ENCODE results near the gene CHI3L1.

Gene CHI3L1

DNA sequence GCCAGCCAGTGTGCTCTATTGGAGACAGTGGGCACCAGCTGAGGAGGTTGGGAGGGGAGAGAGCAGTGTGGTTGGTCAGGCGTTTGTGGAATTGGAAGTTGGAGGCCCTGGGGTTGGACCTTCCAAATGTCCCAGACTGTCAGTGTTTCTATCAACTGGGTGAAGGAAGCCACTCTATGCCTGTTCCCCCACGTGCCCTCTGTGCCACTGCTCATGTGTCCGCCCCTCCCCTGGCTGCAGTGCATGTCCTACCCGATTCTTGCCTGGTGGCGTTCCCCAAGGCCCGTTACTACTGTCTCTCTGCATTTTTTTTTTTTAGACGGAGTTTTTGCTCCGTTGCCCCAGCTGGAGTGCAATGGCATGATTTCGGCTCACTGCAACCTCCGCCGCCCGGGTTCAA is 37.9 kb downstream of the CHI3L1 start:
- Mint-ChIP-seq H3K36me3 (ENCODE audit: low read depth) (no peaks in the 10 kb centered on the region), H3K9me3 (no peaks in the 10 kb centered on the region), H3K4me1 (ENCODE audit: low read depth) (no peaks in the 10 kb centered on the region), H3K27me3 (ENCODE audit: low read depth) (peaks cover 5% of the 10 kb centered on the region), H3K27ac (no peak overlapping the region), H3K4me3 (no peak overlapping the region)

DNA sequence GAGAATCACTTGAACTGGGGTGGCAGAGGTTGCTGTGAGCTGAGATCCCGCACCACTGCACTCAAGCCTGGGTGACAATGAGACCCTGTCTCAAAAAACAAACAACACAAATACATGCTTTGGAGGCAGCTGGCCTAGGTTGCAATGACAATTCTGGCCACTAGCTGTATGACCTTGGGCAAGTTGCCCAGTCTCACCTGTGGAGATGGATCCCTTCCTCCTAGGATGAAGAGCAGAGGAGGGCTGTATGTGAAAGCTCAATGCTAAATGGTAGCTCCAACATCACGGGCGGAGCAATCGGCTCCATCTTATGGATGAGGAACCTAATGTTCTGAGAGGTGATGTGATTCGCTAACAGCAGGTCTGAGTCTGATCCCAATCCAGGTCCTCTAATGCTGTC is 38.4 kb downstream of the CHI3L1 start:
- no peak overlapping the region for H3K4me3 Mint-ChIP-seq
- no peaks in the 10 kb centered on the region for H3K9me3 Mint-ChIP-seq
- peaks cover 5% of the 10 kb centered on the region for H3K27me3 Mint-ChIP-seq (ENCODE audit: low read depth)
- H3K27ac Mint-ChIP-seq = no peak overlapping the region
- H3K4me1 Mint-ChIP-seq (ENCODE audit: low read depth) = no peaks in the 10 kb centered on the region
- no peaks in the 10 kb centered on the region for H3K36me3 Mint-ChIP-seq (ENCODE audit: low read depth)

DNA sequence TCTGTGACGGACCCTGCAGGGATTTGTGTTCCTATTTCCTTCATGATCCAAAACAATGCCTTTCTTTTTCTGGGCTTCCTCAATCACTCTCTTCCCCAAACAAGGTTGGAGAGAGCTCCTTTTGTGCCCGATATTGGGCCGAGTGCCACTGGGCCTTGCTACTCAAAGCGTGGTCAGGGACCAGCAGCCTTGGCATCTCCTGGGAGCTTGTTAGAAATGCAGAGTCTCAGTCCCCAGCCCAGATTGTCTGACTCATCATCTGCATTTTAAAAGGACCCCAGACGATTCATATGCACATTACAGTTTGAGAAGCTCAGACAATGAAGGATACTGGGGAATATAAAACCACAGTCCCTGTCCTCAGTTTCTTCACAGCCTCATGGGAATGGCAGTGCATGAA is 39.1 kb downstream of the CHI3L1 start:
- no peaks in the 10 kb centered on the region for H3K4me1 Mint-ChIP-seq (ENCODE audit: low read depth)
- H3K36me3 Mint-ChIP-seq (ENCODE audit: low read depth) = no peaks in the 10 kb centered on the region
- H3K4me3 Mint-ChIP-seq = no peak overlapping the region
- no peak overlapping the region for H3K27ac Mint-ChIP-seq
- H3K9me3 Mint-ChIP-seq = no peaks in the 10 kb centered on the region
- peaks cover 5% of the 10 kb centered on the region for H3K27me3 Mint-ChIP-seq (ENCODE audit: low read depth)

DNA sequence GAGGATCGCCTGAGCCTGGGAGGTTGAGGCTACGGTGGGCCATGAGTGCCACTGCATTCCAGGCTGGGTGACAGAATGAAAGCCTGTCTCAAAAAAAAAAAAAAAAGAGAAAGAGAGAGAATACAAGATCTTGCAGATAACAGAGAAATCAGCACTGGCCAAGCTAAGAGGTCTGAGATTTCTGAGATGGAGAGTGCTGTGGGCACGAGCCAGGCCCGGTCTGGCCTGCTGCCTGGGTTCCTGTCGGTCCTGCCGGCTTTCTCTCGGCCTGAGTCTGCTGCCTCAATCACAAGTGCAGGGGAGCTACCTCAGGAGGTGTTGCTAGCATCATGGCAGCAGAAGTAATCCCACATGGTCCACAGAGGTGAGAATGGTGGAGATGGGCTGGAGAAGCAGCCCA is 40.0 kb downstream of the CHI3L1 start:
- H3K4me3 Mint-ChIP-seq = no peak overlapping the region
- H3K27me3 Mint-ChIP-seq (ENCODE audit: low read depth) = peaks cover 5% of the 10 kb centered on the region
- no peaks in the 10 kb centered on the region for H3K4me1 Mint-ChIP-seq (ENCODE audit: low read depth)
- H3K36me3 Mint-ChIP-seq (ENCODE audit: low read depth) = no peaks in the 10 kb centered on the region
- H3K27ac Mint-ChIP-seq = no peak overlapping the region
- no peaks in the 10 kb centered on the region for H3K9me3 Mint-ChIP-seq

DNA sequence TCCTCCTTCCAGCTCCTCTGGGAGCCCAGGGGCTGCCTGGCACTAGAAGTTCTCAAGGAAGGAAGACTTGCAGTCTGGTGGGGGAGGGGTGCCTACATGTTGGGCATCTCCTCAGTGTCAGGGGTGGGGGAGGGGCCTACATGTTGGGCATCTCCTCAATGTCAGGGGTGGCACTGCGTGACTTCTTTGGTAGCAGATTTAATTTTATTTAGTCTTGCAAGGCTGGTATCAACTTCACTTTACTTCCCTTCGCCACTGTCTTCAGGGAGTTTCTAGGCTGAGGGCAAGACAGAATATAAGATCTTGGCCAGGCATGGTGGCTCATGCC is 40.5 kb downstream of the CHI3L1 start:
- Mint-ChIP-seq H3K9me3 (no peaks in the 10 kb centered on the region), H3K27ac (no peak overlapping the region), H3K4me1 (ENCODE audit: low read depth) (no peaks in the 10 kb centered on the region), H3K27me3 (ENCODE audit: low read depth) (peaks cover 5% of the 10 kb centered on the region), H3K36me3 (ENCODE audit: low read depth) (no peaks in the 10 kb centered on the region), H3K4me3 (no peak overlapping the region)

DNA sequence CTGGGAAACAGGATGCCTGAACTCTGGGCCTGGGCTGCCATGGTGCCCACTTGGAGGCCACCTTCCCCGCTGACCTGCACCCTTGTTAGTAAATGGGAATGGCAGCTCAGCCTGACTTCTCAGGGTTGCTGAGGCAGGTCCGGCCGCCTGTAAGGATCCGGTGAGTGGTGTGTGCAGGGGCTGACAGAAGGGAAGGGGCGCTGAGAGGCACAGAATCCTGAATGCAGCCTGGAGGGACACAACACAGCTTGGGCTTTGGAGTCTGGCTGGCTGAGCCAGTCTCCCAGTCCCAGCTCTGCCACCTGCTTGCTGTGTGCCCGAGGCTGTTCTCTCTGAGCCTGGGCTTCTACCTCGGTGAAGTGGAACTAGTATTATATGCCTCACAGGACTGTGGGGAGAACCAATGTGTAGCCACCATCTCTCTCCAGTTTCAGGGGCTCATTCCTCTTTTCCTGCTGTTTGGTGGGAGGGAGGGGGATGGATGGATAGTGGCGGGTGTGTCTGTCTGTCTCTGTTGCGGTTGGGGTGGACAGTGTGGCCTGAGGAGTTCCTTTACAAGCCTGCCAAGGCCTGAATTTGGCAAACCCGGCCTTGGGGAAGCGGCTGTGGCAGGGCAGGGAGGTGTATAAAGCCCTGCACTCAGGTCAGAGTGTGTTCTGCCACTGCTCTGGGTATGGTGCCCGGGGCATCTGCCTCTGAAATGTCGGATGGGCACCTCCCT is 41.0 kb downstream of the CHI3L1 start:
- no peak overlapping the region for H3K27ac Mint-ChIP-seq
- H3K4me3 Mint-ChIP-seq = no peak overlapping the region
- H3K36me3 Mint-ChIP-seq (ENCODE audit: low read depth) = no peaks in the 10 kb centered on the region
- peaks cover 1% of the 10 kb centered on the region for H3K27me3 Mint-ChIP-seq (ENCODE audit: low read depth)
- H3K4me1 Mint-ChIP-seq (ENCODE audit: low read depth) = no peaks in the 10 kb centered on the region
- H3K9me3 Mint-ChIP-seq = no peaks in the 10 kb centered on the region

DNA sequence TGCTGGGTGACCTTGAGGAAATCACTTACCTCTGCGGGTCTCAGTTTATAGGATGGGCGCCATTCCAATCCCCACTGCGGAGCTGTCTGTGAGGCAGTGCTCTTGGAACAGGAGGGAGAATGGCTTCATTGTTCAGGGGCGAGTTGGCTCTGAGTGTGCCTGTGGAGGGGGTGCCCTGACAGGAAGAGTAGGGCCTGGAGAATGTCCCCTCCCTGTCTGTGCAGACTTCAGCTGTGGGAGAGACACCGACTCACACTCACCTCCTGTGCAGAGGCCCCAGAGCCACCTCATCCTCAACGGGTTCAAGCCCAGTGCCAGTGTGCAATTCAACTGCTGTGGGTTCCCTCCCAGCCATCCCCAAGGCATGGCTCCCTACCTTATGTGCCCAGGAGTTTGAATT is 41.8 kb downstream of the CHI3L1 start:
- Mint-ChIP-seq H3K4me3 (no peak overlapping the region), H3K4me1 (ENCODE audit: low read depth) (no peaks in the 10 kb centered on the region), H3K27me3 (ENCODE audit: low read depth) (no peaks in the 10 kb centered on the region), H3K36me3 (ENCODE audit: low read depth) (no peaks in the 10 kb centered on the region), H3K9me3 (no peaks in the 10 kb centered on the region), H3K27ac (no peak overlapping the region)

DNA sequence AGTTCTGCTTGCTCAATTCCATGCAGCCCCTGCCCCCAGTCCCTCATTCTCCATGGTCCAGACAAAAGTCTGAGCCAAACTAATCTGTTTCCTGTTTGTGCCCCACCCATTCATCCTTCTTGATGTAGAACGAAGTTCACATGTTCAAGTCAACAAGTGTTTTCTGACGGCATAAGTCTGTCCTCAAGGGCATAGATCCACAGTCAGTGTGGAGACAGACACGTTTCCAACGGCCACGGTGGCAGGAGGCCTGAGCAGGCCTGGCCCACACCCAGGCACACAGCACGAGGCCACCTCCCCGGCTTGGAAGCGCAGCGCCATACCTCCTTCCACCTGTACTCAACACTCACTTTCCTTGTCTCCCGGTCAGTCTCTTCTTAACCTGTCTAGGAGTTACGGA is 42.9 kb downstream of the CHI3L1 start:
- Mint-ChIP-seq H3K27me3 (ENCODE audit: low read depth) (no peaks in the 10 kb centered on the region), H3K4me3 (no peak overlapping the region), H3K27ac (no peak overlapping the region), H3K36me3 (ENCODE audit: low read depth) (no peaks in the 10 kb centered on the region), H3K4me1 (ENCODE audit: low read depth) (no peaks in the 10 kb centered on the region), H3K9me3 (no peaks in the 10 kb centered on the region)

DNA sequence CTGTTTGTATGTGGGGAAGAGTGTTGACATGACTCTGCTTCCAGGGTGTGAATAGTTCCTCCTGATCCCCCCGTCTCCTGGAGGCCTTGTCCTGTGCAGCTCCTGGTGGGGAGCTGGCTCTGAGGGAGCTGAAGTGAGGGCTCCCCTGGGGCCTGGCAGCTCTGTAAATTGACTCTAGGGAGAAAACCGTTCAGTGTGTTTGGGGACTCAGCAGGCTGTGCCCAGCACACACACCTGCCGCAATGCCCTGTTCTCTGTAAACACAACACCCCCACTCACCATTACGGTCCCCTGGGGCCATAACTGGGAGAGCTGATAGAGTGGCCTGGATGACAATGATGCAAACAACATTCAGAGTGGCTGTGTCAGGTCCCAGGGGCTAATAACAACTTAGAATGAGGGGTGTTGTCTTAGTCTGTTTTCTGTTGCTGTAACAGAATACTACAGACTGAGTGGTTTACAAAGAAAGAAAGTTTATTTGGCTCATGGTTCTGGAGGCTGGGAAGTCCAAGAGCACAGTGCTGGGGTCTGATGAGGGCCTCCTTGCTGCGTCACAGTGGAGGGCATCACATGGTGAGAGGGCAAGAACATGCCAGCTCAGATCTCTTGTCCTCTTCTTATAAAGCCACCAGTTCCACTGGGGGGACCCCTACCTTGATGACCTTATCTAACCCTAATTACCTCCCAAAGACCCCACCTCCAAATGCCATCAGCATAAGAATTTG is 43.7 kb downstream of the CHI3L1 start:
- Mint-ChIP-seq H3K4me1 (ENCODE audit: low read depth) (no peaks in the 10 kb centered on the region), H3K4me3 (no peak overlapping the region), H3K9me3 (no peaks in the 10 kb centered on the region), H3K27me3 (ENCODE audit: low read depth) (no peaks in the 10 kb centered on the region), H3K36me3 (ENCODE audit: low read depth) (no peaks in the 10 kb centered on the region), H3K27ac (no peak overlapping the region)

DNA sequence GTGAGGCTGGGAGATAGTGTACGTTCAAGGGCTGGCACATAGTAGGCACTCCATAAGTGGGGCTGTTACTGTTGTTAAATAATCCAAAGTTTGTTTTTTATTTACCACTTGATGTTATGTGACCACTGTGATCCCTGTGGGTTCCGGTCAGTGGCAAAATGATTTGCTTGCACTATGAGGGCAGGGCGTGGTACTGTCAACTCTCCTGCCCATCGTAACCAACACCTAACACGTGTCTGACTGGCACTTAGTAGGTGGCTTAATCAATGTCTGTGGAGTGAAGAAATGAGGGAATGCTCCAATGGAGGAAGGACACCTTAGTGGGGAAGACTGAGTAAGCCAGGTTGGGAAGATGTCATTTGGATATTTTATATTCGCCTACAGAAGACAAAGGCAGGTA is 44.4 kb downstream of the CHI3L1 start:
- H3K4me1 Mint-ChIP-seq (ENCODE audit: low read depth) = no peaks in the 10 kb centered on the region
- no peak overlapping the region for H3K4me3 Mint-ChIP-seq
- H3K27ac Mint-ChIP-seq = no peak overlapping the region
- H3K9me3 Mint-ChIP-seq = no peaks in the 10 kb centered on the region
- H3K27me3 Mint-ChIP-seq (ENCODE audit: low read depth) = peaks cover 3% of the 10 kb centered on the region
- H3K36me3 Mint-ChIP-seq (ENCODE audit: low read depth) = no peaks in the 10 kb centered on the region

DNA sequence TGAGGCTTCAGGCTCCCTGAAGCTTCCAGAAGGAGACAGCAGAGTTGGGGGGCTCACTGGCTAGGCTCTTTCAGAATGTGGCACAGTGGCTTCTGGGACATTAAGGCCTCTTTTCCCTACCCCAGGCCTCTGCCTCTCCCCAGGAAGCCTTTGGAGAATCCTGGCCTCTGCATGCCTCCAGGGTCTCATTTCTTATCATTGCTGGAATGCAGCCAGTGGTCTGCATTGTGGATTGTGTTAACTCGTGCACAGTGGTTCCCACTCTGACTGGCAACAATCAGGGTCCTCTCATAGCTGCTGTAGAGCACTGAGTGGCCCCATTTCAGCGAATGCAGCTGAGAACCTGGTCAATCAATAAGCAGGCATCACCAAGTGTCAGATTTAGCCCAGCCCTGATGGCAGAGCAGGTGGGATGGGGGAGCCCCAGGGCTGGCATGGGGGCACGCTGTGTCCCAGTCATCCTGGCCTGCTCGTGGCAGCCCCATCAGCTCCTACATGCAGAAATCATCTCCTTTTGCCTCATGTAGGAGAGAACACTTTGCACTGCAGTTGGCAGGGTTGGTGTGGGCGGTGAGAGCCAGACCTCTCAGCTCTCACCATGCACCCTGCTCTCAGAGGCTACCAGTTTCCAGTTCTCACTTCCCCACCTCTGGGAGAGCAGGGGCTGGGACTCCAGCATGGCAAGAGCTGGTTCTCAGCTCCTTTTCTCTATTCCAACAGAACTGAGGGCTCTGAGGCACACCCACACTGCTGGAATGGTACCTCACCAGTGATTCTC is 45.6 kb downstream of the CHI3L1 start:
- peaks cover 10% of the 10 kb centered on the region for H3K27me3 Mint-ChIP-seq (ENCODE audit: low read depth)
- no peaks in the 10 kb centered on the region for H3K36me3 Mint-ChIP-seq (ENCODE audit: low read depth)
- no peaks in the 10 kb centered on the region for H3K9me3 Mint-ChIP-seq
- H3K27ac Mint-ChIP-seq = no peak overlapping the region
- H3K4me3 Mint-ChIP-seq = no peak overlapping the region
- peaks cover 3% of the 10 kb centered on the region for H3K4me1 Mint-ChIP-seq (ENCODE audit: low read depth)

DNA sequence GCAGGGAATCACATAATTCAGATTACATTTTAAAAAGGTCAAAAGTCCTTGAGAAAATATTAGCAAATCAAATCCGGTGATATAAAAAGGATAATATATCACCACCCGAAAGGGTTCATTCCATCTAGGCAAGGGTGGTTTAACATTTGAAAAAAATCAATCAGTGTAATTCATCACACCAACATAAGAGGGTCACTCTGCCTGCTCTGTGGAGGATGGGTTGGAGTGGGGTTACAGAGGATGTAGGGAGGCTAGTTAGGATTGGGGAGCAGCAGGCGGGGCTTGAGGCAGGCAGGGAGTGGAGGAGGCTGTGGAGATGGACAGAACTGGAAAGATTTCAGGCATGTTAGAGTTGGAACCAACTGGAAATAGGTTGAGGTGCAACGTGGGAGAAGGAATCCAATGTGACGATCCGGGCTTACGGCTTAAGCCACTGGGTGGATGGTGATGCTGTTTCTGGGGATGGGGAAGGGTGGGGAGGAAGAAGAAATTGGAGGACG is 46.5 kb downstream of the CHI3L1 start:
- peaks cover 5% of the 10 kb centered on the region for H3K4me1 Mint-ChIP-seq (ENCODE audit: low read depth)
- no peaks in the 10 kb centered on the region for H3K36me3 Mint-ChIP-seq (ENCODE audit: low read depth)
- no peaks in the 10 kb centered on the region for H3K9me3 Mint-ChIP-seq
- H3K4me3 Mint-ChIP-seq = no peak overlapping the region
- peaks cover 13% of the 10 kb centered on the region for H3K27me3 Mint-ChIP-seq (ENCODE audit: low read depth)
- no peak overlapping the region for H3K27ac Mint-ChIP-seq

DNA sequence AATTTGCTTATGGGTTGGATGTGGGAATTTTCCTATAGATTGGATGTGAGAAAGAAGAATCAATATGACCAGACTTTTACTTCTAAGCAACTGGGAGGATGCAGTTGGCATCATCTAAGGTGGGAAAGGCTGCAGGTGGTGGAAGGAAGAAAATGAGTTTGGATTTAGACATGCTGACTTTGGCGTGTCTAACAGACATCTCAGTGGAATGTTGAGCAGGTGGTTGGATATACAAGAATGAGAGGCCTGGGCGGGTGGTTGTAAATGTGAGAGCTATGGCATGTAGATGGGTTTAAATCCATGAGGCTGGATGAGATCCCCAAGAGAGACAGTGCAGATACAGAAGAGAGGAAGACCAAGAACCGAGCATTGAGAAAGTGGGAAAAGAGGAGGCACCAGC is 48.4 kb downstream of the CHI3L1 start:
- Mint-ChIP-seq H3K27me3 (ENCODE audit: low read depth) (peaks cover 13% of the 10 kb centered on the region), H3K4me3 (no peak overlapping the region), H3K9me3 (no peaks in the 10 kb centered on the region), H3K4me1 (ENCODE audit: low read depth) (peaks cover 5% of the 10 kb centered on the region), H3K27ac (no peak overlapping the region), H3K36me3 (ENCODE audit: low read depth) (no peaks in the 10 kb centered on the region)

DNA sequence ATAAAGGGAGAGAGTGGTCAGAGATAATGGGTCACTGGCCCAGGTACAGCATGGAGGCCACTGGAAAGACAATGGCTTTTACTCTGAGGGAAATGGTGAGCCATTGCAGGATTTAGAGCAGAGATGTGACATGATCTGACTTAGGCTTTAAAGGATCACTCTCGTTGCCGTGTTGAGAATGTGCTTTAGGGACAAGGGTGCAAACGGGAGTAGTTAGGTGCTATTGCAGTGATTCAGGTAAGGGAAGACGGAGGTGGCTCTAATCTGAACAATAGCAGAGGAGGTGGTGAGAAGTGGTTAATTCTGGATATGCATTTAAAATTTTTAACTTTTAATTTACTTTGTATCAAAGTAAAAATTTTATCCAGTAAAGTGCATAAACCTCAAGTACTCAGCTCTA is 49.2 kb downstream of the CHI3L1 start:
- peaks cover 13% of the 10 kb centered on the region for H3K27me3 Mint-ChIP-seq (ENCODE audit: low read depth)
- no peaks in the 10 kb centered on the region for H3K9me3 Mint-ChIP-seq
- H3K4me3 Mint-ChIP-seq = no peak overlapping the region
- peaks cover 5% of the 10 kb centered on the region for H3K4me1 Mint-ChIP-seq (ENCODE audit: low read depth)
- no peak overlapping the region for H3K27ac Mint-ChIP-seq
- no peaks in the 10 kb centered on the region for H3K36me3 Mint-ChIP-seq (ENCODE audit: low read depth)

Measured in T-helper 1 cell treated with Interleukin-12 subunit alpha and Interleukin-12 subunit beta and Interleukin-4 antibody, amounts not matched to agents 30 μg/mL and 1 μg/mL, for 36 hours (primary cell).